AG04449 (cell line): ENCODE results near the gene SLX4IP.

Experiments used
- CTCF ChIA-PET: fragments of 350-600 bp; formaldehyde crosslinking; extraction: SDS; loops from one replicate; lab custom pipeline; 2021; ENCODE audit warnings: antibody characterized with exemption; lab: Yijun Ruan, JAX
- POLR2A ChIA-PET: fragments of 400-600, 350-600 bp; formaldehyde crosslinking; extraction: SDS; loops from one replicate; lab custom pipeline; 2020; ENCODE audit warnings: antibody characterized with exemption, inconsistent platforms; lab: Yijun Ruan, JAX
- DNase-seq: peaks from one replicate; pipeline ENCODE4 v3.0.0-alpha.2; 2010; ENCODE audit warnings: low read depth, low spot score
- H3K4me3 ChIP-seq: 2 replicates; pipeline ENCODE4 v1.5.1; 2011; ENCODE audit warnings: low read depth, mild to moderate bottlenecking, control low read depth, low read length
- CTCF ChIP-seq: IDR thresholded peaks from one replicate; pipeline ENCODE4 v1.5.1; 2011; ENCODE audit warnings: mild to moderate bottlenecking, moderate library complexity, low read length, control low read depth, inconsistent platforms; ENCODE audit not compliant: insufficient read depth; ENCODE audit errors: missing control alignments

SLX4IP gene

GRCh38 chr20:10524034-10524476, 89.0 kb downstream of the SLX4IP start:
- no peak for DNase-seq
- TF ChIP-seq CTCF = no peak
- ChIA-PET CTCF (interaction anchor here (1.0 kb wide), 1 partner anchor 10 kb away, joined by 3 read pairs; no protein-coding TSS in a partner anchor), POLR2A (no interaction called here)
- H3K4me3 ChIP-seq = no peak overlapping the region

- ChIA-PET POLR2A (no interaction called here), CTCF (interaction anchor here (1.0 kb wide), 1 partner anchor 10 kb away, joined by 3 read pairs; no protein-coding TSS in a partner anchor)
- DNase-seq = no peak
- TF ChIP-seq CTCF = no peak
- H3K4me3 ChIP-seq = no peak overlapping the region
Observed at GRCh38 chr20:10524643-10525042, 89.5 kb downstream of the SLX4IP start.

- ChIA-PET POLR2A (no interaction called here), CTCF (interaction anchor here (1.5 kb wide), 1 partner anchor 9 kb away, joined by 4 read pairs; no protein-coding TSS in a partner anchor)
- no peak for TF ChIP-seq CTCF
- no peak overlapping the region for H3K4me3 ChIP-seq
- no peak for DNase-seq
Observed at GRCh38 chr20:10527781-10528180, 92.7 kb downstream of the SLX4IP start.

- ChIA-PET CTCF (interaction anchor here (1.2 to 1.6 kb wide), 3 partner anchors 9 to 60 kb away, joined by 3 to 6 read pairs (median 3); no protein-coding TSS in a partner anchor), POLR2A (no interaction called here)
- no peak overlapping the region for H3K4me3 ChIP-seq
- no peak for DNase-seq
- TF ChIP-seq CTCF = no peak
Observed at GRCh38 chr20:10530883-10531282, 95.8 kb downstream of the SLX4IP start.

GRCh38 chr20:10531848-10532247, 96.7 kb downstream of the SLX4IP start:
- POLR2A ChIA-PET = no interaction called here
- CTCF ChIA-PET = no interaction called here
- no peak for DNase-seq

GRCh38 chr20:10532361-10532760, 97.3 kb downstream of the SLX4IP start:
- DNase-seq = no peak
- TF ChIP-seq CTCF = no peak
- POLR2A ChIA-PET = no interaction called here

More at GRCh38 chr20:10531848-10532247, 96.7 kb downstream of the SLX4IP start:
- no peak for TF ChIP-seq CTCF
- H3K4me3 ChIP-seq = no peak overlapping the region

More at GRCh38 chr20:10532361-10532760, 97.3 kb downstream of the SLX4IP start:
- CTCF ChIA-PET = no interaction called here
- no peak overlapping the region for H3K4me3 ChIP-seq
